Measurements from ENCODE around the gene COA1. TPM values are rescaled to one million over a fixed set of nuclear protein-coding genes. Genes with fewer than 3 reads are reported as not detected.

The COA1 gene
- total and polyA plus RNA-seq, 2 experiments from 2014 or later, result 53.4 to 59.5 TPM

DNA sequence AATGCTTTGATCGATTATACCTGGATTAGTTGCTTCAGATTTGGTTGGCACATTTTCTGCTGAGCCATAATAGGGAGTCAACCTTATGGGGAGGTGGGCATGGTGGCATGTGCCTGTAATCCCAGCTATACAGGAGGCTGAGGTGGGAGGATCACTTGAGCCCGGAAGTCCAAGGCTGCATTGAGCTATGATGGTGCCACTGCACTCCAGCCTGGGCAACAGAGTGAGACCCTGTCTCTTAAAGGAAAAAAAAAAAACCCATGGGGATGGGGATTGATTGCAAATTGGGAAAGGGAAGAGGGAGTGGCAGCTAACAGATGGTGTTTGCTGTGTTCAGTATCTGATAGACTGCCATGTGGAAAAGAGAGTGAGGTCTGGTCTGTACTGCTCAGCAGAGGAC, 135.3 kb downstream of the COA1 start:
- H3K27ac ChIP-seq, result no peak overlapping the region
- peaks cover 47% of the 10 kb centered on the region for H3K4me1 ChIP-seq (ENCODE audit: insufficient read depth)
- in situ Hi-C loops (cut with MboI), result loop anchor here (25.0 kb wide), 1 partner anchor 243 kb away; no protein-coding TSS in a partner anchor
- 94 to 99% methylated on average over 2 of the region's 2 CpGs for WGBS, 2 experiments (ENCODE audit: low coverage in 1 of 2, low lambda C conversion rate in 2 of 2, missing lambda C conversion rate in 2 of 2)
- H3K27me3 ChIP-seq (replicated peaks; ENCODE audit: insufficient read depth), result no peaks in the 10 kb centered on the region
- no peaks in the 10 kb centered on the region for H3K9me3 ChIP-seq (ENCODE audit: low read depth)
- no peak overlapping the region for H3K9ac ChIP-seq
- no peak for TF ChIP-seq EZH2 (IDR thresholded peaks at IDR 0.05; ENCODE audit: insufficient read depth, poor library complexity, severe bottlenecking)
- TF ChIP-seq EZH2phosphoT487 (IDR thresholded peaks at IDR 0.05; ENCODE audit: insufficient read depth, low read depth), result no peak
- DNase-seq, result no peak
- H2AFZ ChIP-seq, result no peak overlapping the region
- no peaks in the 10 kb centered on the region for H3K9me2 ChIP-seq (ENCODE audit: insufficient read depth)
- H3F3A ChIP-seq (ENCODE audit: insufficient read depth), result peaks cover 61% of the 10 kb centered on the region
- no peak overlapping the region for H3K4me2 ChIP-seq (ENCODE audit: unreplicated experiment)
- H3K36me3 ChIP-seq (ENCODE audit: low read depth), result peaks cover 35% of the 10 kb centered on the region
- H4K20me1 ChIP-seq (ENCODE audit: insufficient read depth), result peaks cover 30% of the 10 kb centered on the region
- peaks cover 100% of the 10 kb centered on the region for H3K79me2 ChIP-seq (ENCODE audit: insufficient read depth)
- no peak overlapping the region for H3K4me3 ChIP-seq

DNA sequence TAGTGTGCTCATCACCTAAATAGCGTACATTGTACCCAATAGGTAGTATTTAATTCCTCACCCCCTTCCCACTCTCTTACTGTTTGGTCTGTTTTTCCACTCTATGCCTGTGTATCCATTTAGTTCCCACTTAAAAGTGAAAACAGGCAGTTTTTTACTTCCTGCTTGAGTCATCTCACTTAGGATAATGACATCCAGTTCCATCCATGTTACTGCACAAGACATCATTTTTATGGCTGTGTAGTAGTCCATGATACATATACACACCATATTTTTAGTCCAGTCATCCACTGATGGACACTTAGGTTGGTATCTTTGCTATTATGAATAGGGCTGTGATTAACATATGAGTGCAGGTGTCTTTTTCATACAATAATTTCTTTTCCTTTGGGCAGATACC, 136.3 kb downstream of the COA1 start:
- no peaks in the 10 kb centered on the region for H3K9me3 ChIP-seq (ENCODE audit: low read depth)
- no peak overlapping the region for H3K4me2 ChIP-seq (ENCODE audit: unreplicated experiment)
- WGBS, 2 experiments (ENCODE audit: low coverage in 1 of 2, low lambda C conversion rate in 2 of 2, missing lambda C conversion rate in 2 of 2), result 96 to 100% methylated on average over 1 of the region's 1 CpG
- no peak overlapping the region for H3K9ac ChIP-seq
- TF ChIP-seq EZH2 (IDR thresholded peaks at IDR 0.05; ENCODE audit: insufficient read depth, poor library complexity, severe bottlenecking) (no peak), EZH2phosphoT487 (IDR thresholded peaks at IDR 0.05; ENCODE audit: insufficient read depth, low read depth) (no peak)
- no peaks in the 10 kb centered on the region for H3K27me3 ChIP-seq (replicated peaks; ENCODE audit: insufficient read depth)
- no peaks in the 10 kb centered on the region for H3K9me2 ChIP-seq (ENCODE audit: insufficient read depth)
- in situ Hi-C loops (cut with MboI), result loop anchor here (25.0 kb wide), 1 partner anchor 244 kb away; no protein-coding TSS in a partner anchor
- peaks cover 71% of the 10 kb centered on the region for H3F3A ChIP-seq (ENCODE audit: insufficient read depth)
- H3K4me1 ChIP-seq (ENCODE audit: insufficient read depth), result peaks cover 58% of the 10 kb centered on the region
- DNase-seq, result peak; percentile 43
- peaks cover 29% of the 10 kb centered on the region for H4K20me1 ChIP-seq (ENCODE audit: insufficient read depth)
- no peak overlapping the region for H3K4me3 ChIP-seq
- peaks cover 100% of the 10 kb centered on the region for H3K79me2 ChIP-seq (ENCODE audit: insufficient read depth)
- peak overlapping the region; percentile 66 for H3K27ac ChIP-seq
- H3K36me3 ChIP-seq (ENCODE audit: low read depth), result peaks cover 25% of the 10 kb centered on the region
- no peak overlapping the region for H2AFZ ChIP-seq

DNA sequence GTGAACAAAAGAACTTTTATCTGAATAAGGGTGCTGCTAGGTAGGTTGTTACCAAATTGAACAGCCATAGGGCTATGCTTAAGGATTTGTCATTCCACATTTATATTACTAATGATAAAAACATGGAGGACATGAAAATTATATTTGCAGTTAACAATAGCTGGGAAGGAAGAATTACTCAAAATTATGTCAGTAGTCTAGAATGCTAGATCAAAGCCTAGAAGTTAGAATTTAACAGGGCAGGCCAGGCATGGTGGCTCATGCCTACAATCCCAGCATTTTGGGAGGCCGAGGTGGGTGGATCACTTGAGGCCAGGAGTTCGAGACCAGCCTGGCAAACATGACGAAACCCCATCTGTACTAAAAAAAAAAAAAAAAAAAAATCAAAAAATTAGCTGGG, 137.0 kb downstream of the COA1 start:
- Histone ChIP-seq H3K27me3 (replicated peaks; ENCODE audit: insufficient read depth) (no peaks in the 10 kb centered on the region), H3K9me2 (ENCODE audit: insufficient read depth) (no peaks in the 10 kb centered on the region), H3K9me3 (ENCODE audit: low read depth) (no peaks in the 10 kb centered on the region), H3K4me3 (peak overlapping the region; percentile 7; the same call in 1 of the 2 replicates), H3K4me1 (ENCODE audit: insufficient read depth) (peaks cover 64% of the 10 kb centered on the region), H2AFZ (no peak overlapping the region), H3K4me2 (ENCODE audit: unreplicated experiment) (peak overlapping the region; percentile 39), H3K79me2 (ENCODE audit: insufficient read depth) (peaks cover 100% of the 10 kb centered on the region), H4K20me1 (ENCODE audit: insufficient read depth) (peaks cover 30% of the 10 kb centered on the region), H3F3A (ENCODE audit: insufficient read depth) (peaks cover 77% of the 10 kb centered on the region), H3K36me3 (ENCODE audit: low read depth) (peaks cover 21% of the 10 kb centered on the region), H3K9ac (0 out of 2 replicates have a peak overlapping the region, but pooled peaks have one; percentile 23), H3K27ac (peak overlapping the region; percentile 66)
- in situ Hi-C loops (cut with MboI), result loop anchor here (25.0 kb wide), 1 partner anchor 245 kb away; no protein-coding TSS in a partner anchor
- DNase-seq, result peak; percentile 39
- 95 to 98% methylated on average over 3 of the region's 3 CpGs for WGBS, 2 experiments (ENCODE audit: low coverage in 1 of 2, low lambda C conversion rate in 2 of 2, missing lambda C conversion rate in 2 of 2)
- no peak for TF ChIP-seq EZH2 (IDR thresholded peaks at IDR 0.05; ENCODE audit: insufficient read depth, poor library complexity, severe bottlenecking)
- TF ChIP-seq EZH2phosphoT487 (IDR thresholded peaks at IDR 0.05; ENCODE audit: insufficient read depth, low read depth), result no peak

DNA sequence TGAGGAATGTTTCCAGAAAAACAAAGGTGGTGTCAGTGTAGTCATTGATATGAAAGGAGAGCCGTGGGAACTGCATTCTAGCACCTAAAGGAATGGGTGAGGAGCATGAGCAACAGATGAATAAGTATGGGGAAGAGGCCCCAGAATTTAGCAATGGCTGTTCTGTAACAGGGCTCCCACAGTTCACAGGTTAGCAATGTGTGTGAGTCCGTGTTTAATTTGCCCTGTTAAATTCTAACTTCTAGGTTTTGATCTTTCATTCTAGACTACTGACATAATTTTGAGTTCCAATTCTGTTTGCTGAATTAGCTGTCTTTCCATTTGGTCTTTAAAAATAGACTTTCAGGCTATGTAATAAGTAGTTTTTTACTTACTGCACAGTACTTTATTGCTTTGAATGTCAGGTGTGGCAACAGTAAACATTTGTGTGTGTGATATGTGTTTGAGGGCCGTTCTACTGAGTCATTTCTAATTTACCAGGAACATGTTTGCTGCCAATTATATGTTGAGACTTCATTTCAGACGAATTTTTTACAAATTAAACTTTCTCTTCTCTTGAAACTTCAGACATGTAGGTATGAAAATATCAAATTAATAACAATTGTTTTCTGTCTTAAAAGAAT, 137.7 kb downstream of the COA1 start:
- peak overlapping the region; percentile 7; the same call in 1 of the 2 replicates for H3K4me3 ChIP-seq
- 37 to 43% methylated on average over 4 of the region's 4 CpGs for WGBS, 2 experiments (ENCODE audit: low coverage in 1 of 2, low lambda C conversion rate in 2 of 2, missing lambda C conversion rate in 2 of 2)
- in situ Hi-C loops (cut with MboI), result loop anchor here (25.0 kb wide), 1 partner anchor 246 kb away; no protein-coding TSS in a partner anchor

More for the DNA sequence above, 137.7 kb downstream of the COA1 start:
- H3K9me2 ChIP-seq (ENCODE audit: insufficient read depth), result no peaks in the 10 kb centered on the region
- peak overlapping the region; percentile 66 for H3K27ac ChIP-seq
- H2AFZ ChIP-seq, result no peak overlapping the region
- H3K4me2 ChIP-seq (ENCODE audit: unreplicated experiment), result peak overlapping the region; percentile 39
- peaks cover 69% of the 10 kb centered on the region for H3K4me1 ChIP-seq (ENCODE audit: insufficient read depth)
- peak; percentile 73 for DNase-seq
- peak overlapping the region; percentile 23; the same call in 1 of the 2 replicates for H3K9ac ChIP-seq
- TF ChIP-seq EZH2phosphoT487 (IDR thresholded peaks at IDR 0.05; ENCODE audit: insufficient read depth, low read depth), result no peak
- TF ChIP-seq EZH2 (IDR thresholded peaks at IDR 0.05; ENCODE audit: insufficient read depth, poor library complexity, severe bottlenecking), result no peak
- H3K27me3 ChIP-seq (replicated peaks; ENCODE audit: insufficient read depth), result no peaks in the 10 kb centered on the region
- H3K9me3 ChIP-seq (ENCODE audit: low read depth), result no peaks in the 10 kb centered on the region
- H3K36me3 ChIP-seq (ENCODE audit: low read depth), result peaks cover 15% of the 10 kb centered on the region
- peaks cover 34% of the 10 kb centered on the region for H4K20me1 ChIP-seq (ENCODE audit: insufficient read depth)
- H3F3A ChIP-seq (ENCODE audit: insufficient read depth), result peaks cover 78% of the 10 kb centered on the region
- H3K79me2 ChIP-seq (ENCODE audit: insufficient read depth), result peaks cover 100% of the 10 kb centered on the region
